Fibroblast of lung (primary cell): ENCODE results near the gene MCF2L.

Experiments
- EZH2 ChIP-seq: IDR thresholded peaks from 2 replicates; pipeline ENCODE4 v1.5.1; 2012; ENCODE audit warnings: low read length, control low read depth, mild to moderate bottlenecking; ENCODE audit errors: missing control alignments
- TF ChIP-seq, protein P1 (sequence below), 2 donors: IDR thresholded peaks in 1 of 2; conservative IDR thresholded peaks in 1 of 2; 1 replicate in 1 of 2; 2 replicates in 1 of 2; pipeline ENCODE4 v1.5.1; 2011 to 2012; ENCODE audit warnings: low read length in 2 of 2, control low read depth in 1 of 2, inconsistent platforms in 1 of 2, low read depth in 1 of 2, mild to moderate bottlenecking in 1 of 2

GRCh38 chr13:113086991-113087922 lies 118.2 kb downstream of the MCF2L start:
- TF ChIP-seq, protein P1, sequence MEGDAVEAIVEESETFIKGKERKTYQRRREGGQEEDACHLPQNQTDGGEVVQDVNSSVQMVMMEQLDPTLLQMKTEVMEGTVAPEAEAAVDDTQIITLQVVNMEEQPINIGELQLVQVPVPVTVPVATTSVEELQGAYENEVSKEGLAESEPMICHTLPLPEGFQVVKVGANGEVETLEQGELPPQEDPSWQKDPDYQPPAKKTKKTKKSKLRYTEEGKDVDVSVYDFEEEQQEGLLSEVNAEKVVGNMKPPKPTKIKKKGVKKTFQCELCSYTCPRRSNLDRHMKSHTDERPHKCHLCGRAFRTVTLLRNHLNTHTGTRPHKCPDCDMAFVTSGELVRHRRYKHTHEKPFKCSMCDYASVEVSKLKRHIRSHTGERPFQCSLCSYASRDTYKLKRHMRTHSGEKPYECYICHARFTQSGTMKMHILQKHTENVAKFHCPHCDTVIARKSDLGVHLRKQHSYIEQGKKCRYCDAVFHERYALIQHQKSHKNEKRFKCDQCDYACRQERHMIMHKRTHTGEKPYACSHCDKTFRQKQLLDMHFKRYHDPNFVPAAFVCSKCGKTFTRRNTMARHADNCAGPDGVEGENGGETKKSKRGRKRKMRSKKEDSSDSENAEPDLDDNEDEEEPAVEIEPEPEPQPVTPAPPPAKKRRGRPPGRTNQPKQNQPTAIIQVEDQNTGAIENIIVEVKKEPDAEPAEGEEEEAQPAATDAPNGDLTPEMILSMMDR (conservative IDR thresholded peaks at IDR 0.05 in 1 of 2, IDR thresholded peaks at IDR 0.05 in 1 of 2; ENCODE audit: low read depth in 1 of 2, low read length in 2 of 2) = no peak
- no peak for TF ChIP-seq EZH2
